Measurements from ENCODE around the gene RHOC.

Gene RHOC

GRCh38 chr1:112707221-112708001 lies 484 bp upstream of the RHOC start (continued):
- TF ChIP-seq PRDM6 (tag by site-specific recombination; IDR thresholded peaks at IDR 0.05) (no peak), ZNF133 (tag by site-specific recombination; IDR thresholded peaks at IDR 0.05) (no peak), SETDB1 (IDR thresholded peaks at IDR 0.05; ENCODE audit: insufficient read length, low read length) (no peak), ZNF140 (tag by site-specific recombination; IDR thresholded peaks at IDR 0.05) (no peak), ZBTB17 (tag by site-specific recombination; IDR thresholded peaks at IDR 0.05) (peak; percentile 62), ZNF211 (tag by site-specific recombination; IDR thresholded peaks at IDR 0.05; ENCODE audit: low read depth) (no peak), ZNF621 (tag by site-specific recombination; IDR thresholded peaks at IDR 0.05) (no peak), YY2 (tag by site-specific recombination; IDR thresholded peaks at IDR 0.05) (no peak), ZNF2 (tag by site-specific recombination; IDR thresholded peaks at IDR 0.05) (no peak), PATZ1 (tag by site-specific recombination; IDR thresholded peaks at IDR 0.05) (peak; percentile 77), ZNF571 (tag by site-specific recombination; IDR thresholded peaks at IDR 0.05) (no peak), ZNF266 (tag by site-specific recombination; IDR thresholded peaks at IDR 0.05; ENCODE audit: low read depth) (no peak), ZNF501 (tag by site-specific recombination; IDR thresholded peaks at IDR 0.05) (peak; percentile 86; the same call in 1 of the 2 replicates), ZSCAN4 (tag by site-specific recombination; IDR thresholded peaks at IDR 0.05) (peak; percentile 6; the same call in 1 of the 2 replicates), KLF9 (tag by site-specific recombination; IDR thresholded peaks at IDR 0.05; ENCODE audit: low read depth) (no peak; the same call in none of the 2 replicates), OVOL3 (tag by site-specific recombination; IDR thresholded peaks at IDR 0.05) (no peak), ZNF48 (tag by site-specific recombination; IDR thresholded peaks at IDR 0.05) (no peak), ZNF362 (tag by site-specific recombination; IDR thresholded peaks at IDR 0.05) (no peak), ZNF354C (tag by site-specific recombination; IDR thresholded peaks at IDR 0.05; ENCODE audit: borderline replicate concordance, low read depth) (no peak), ZBTB7A (tag by site-specific recombination; IDR thresholded peaks at IDR 0.05; ENCODE audit: low read depth) (0 out of 2 replicates have a peak, but pooled peaks have one; percentile 74), ZNF510 (tag by site-specific recombination; IDR thresholded peaks at IDR 0.05; ENCODE audit: insufficient replicate concordance) (no peak), GLIS1 (tag by site-specific recombination; IDR thresholded peaks at IDR 0.05) (peak; percentile 64), ZNF513 (tag by site-specific recombination; IDR thresholded peaks at IDR 0.05) (no peak), ZNF600 (tag by site-specific recombination; IDR thresholded peaks at IDR 0.05) (peak; percentile 68; the same call in 1 of the 2 replicates), ZNF560 (tag by site-specific recombination; IDR thresholded peaks at IDR 0.05; ENCODE audit: borderline replicate concordance) (no peak), KLF17 (tag by site-specific recombination; IDR thresholded peaks at IDR 0.05) (peak; percentile 60)

All from HEK293 (cell line).